Common myeloid progenitor, CD34-positive (primary cell): Measurements from ENCODE around the gene CHRM1.

Experiments
- CTCF ChIA-PET: fragments of 350-600 bp; sonication (Branson Sonifier 250); formaldehyde crosslinking; loops from one replicate; lab custom pipeline; 2021; ENCODE audit warnings: antibody characterized with exemption; lab: Charles Lee
- POLR2A ChIA-PET: fragments of 350-600 bp; sonication (Branson Sonifier 250); formaldehyde crosslinking; loops from one replicate; lab custom pipeline; 2021; ENCODE audit warnings: antibody characterized with exemption; lab: Charles Lee
- DNase-seq, 3 donors: peaks; one replicate each; pipeline versions ENCODE4 v3.0.0 to v3.0.0-alpha.2; 2013
- H3K27ac ChIP-seq, 2 experiments: 1 replicate in 1 of 2; 2 replicates in 1 of 2; pipeline ENCODE4 v1.7.0; 2013; ENCODE audit warnings: inconsistent platforms in 2 of 2, low read length in 2 of 2, mild to moderate bottlenecking in 2 of 2, low read depth in 1 of 2, moderate library complexity in 1 of 2; ENCODE audit not compliant: severe bottlenecking in 2 of 2, insufficient read depth in 1 of 2, poor library complexity in 1 of 2
- H3K27me3 ChIP-seq, 5 experiments: replicated peaks in 2 of 5; 1 replicate in 3 of 5; 2 replicates in 2 of 5; pipeline versions ENCODE4 v1.6.1 to v1.7.0; 2013; ENCODE audit warnings: low read length in 4 of 5, mild to moderate bottlenecking in 2 of 5, moderate library complexity in 2 of 5, inconsistent platforms in 1 of 5; ENCODE audit not compliant: insufficient read depth in 5 of 5, control insufficient read depth in 4 of 5
- H3K36me3 ChIP-seq, 4 experiments: 1 replicate in 2 of 4; 2 replicates in 2 of 4; pipeline versions ENCODE4 v1.6.1 to v1.7.0; 2013; ENCODE audit warnings: low read length in 3 of 4, control low read depth in 1 of 4, mild to moderate bottlenecking in 1 of 4; ENCODE audit not compliant: control insufficient read depth in 4 of 4, insufficient read depth in 4 of 4
- H3K4me1 ChIP-seq, 4 experiments: 1 replicate in 3 of 4; 2 replicates in 1 of 4; pipeline versions ENCODE4 v1.6.1 to v1.7.1; 2013; ENCODE audit warnings: low read length in 3 of 4, mild to moderate bottlenecking in 3 of 4, control low read depth in 1 of 4, inconsistent platforms in 1 of 4, moderate library complexity in 1 of 4; ENCODE audit not compliant: control insufficient read depth in 4 of 4, insufficient read depth in 4 of 4; ENCODE audit errors: control extremely low read depth in 1 of 4
- H3K4me3 ChIP-seq, 7 experiments: 1 replicate in 4 of 7; 2 replicates in 3 of 7; pipeline versions ENCODE4 v1.5.1 to v1.7.0; 2013; ENCODE audit warnings: mild to moderate bottlenecking in 7 of 7, low read length in 6 of 7, moderate library complexity in 6 of 7, inconsistent platforms in 2 of 7, low read depth in 2 of 7, control low read depth in 1 of 7; ENCODE audit not compliant: insufficient read depth in 4 of 7, control insufficient read depth in 1 of 7; ENCODE audit errors: extremely low read depth in 1 of 7
- H3K9me3 ChIP-seq, 5 experiments: 1 replicate in 4 of 5; 2 replicates in 1 of 5; pipeline versions ENCODE4 v1.6.1 to v1.7.1; 2013; ENCODE audit warnings: low read length in 4 of 5, mild to moderate bottlenecking in 2 of 5, inconsistent platforms in 1 of 5, low read depth in 1 of 5, moderate library complexity in 1 of 5; ENCODE audit not compliant: control insufficient read depth in 4 of 5, insufficient read depth in 2 of 5; ENCODE audit errors: control extremely low read depth in 1 of 5
- WGBS: methylation state at CpG from one replicate; pipeline ENCODE4 v1.1.5; 2013; ENCODE audit not compliant: insufficient coverage; 5-methylcytosine and 5-hydroxymethylcytosine counted together

Gene CHRM1

GRCh38 chr11:62879235-62879978, 41.8 kb downstream of the CHRM1 start:
- CTCF ChIA-PET, result interaction anchor here (0.9 to 1.5 kb wide), 4 partner anchors 10 to 98 kb away, joined by 3 to 4 read pairs (median 4); no protein-coding TSS in a partner anchor
- H3K27me3 ChIP-seq, result no peaks in the 10 kb centered on the region

GRCh38 chr11:62876712-62877111, 44.5 kb downstream of the CHRM1 start:
- peaks cover 0 to 29% (median 4%) of the 10 kb centered on the region in 4 experiments for H3K36me3 ChIP-seq
- H3K4me3 ChIP-seq, result no peak overlapping the region
- no peak for DNase-seq
- no peaks in the 10 kb centered on the region for H3K27me3 ChIP-seq
- H3K27ac ChIP-seq, result no peak overlapping the region
- 100% methylated on average over 4 of the region's 6 CpGs for whole genome bisulfite sequencing
- no peaks in the 10 kb centered on the region for H3K9me3 ChIP-seq
- peaks cover 2 to 15% (median 12%) of the 10 kb centered on the region in 4 experiments for H3K4me1 ChIP-seq
- ChIA-PET CTCF (interaction anchor here (1.6 kb wide), 1 partner anchor 34 kb away, joined by 3 read pairs; no protein-coding TSS in a partner anchor), POLR2A (no interaction called here)

More at GRCh38 chr11:62879235-62879978, 41.8 kb downstream of the CHRM1 start:
- WGBS, result 90% methylated on average over 6 of the region's 7 CpGs
- POLR2A ChIA-PET, result interaction anchor here (0.6 to 3.0 kb wide), 4 partner anchors 10 to 92 kb away, joined by 3 to 37 read pairs (median 6); partner anchors contain the start of gene TMEM179B
- peaks cover 6 to 51% (median 23%) of the 10 kb centered on the region in 4 experiments for H3K36me3 ChIP-seq
- no peaks in the 10 kb centered on the region for H3K9me3 ChIP-seq
- H3K4me3 ChIP-seq, result peak overlapping the region in 4 of 7 experiments; percentile 86 to 100 (median 96)
- H3K27ac ChIP-seq, result peak overlapping the region in 1 of 2 experiments; percentile 99
- peak in 1 of 3 donors; percentile 42 for DNase-seq
- H3K4me1 ChIP-seq, result peaks cover 15 to 39% (median 31%) of the 10 kb centered on the region in 4 experiments

GRCh38 chr11:62875698-62876478, 45.3 kb downstream of the CHRM1 start:
- H3K4me3 ChIP-seq, result no peak overlapping the region

GRCh38 chr11:62874851-62875250, 46.3 kb downstream of the CHRM1 start:
- no peak overlapping the region for H3K27ac ChIP-seq
- WGBS, result 91% methylated on average over 6 of the region's 7 CpGs
- CTCF ChIA-PET, result interaction anchor here (1.2 to 1.6 kb wide), 4 partner anchors 9 to 145 kb away, joined by 3 to 5 read pairs (median 4); no protein-coding TSS in a partner anchor

More at GRCh38 chr11:62875698-62876478, 45.3 kb downstream of the CHRM1 start:
- ChIA-PET CTCF (interaction anchor here (1.0 to 1.6 kb wide), 6 partner anchors 12 to 146 kb away, joined by 3 to 5 read pairs (median 3); no protein-coding TSS in a partner anchor), POLR2A (interaction anchor here (1.1 kb wide), 1 partner anchor 60 kb away, joined by 3 read pairs; no protein-coding TSS in a partner anchor)
- H3K9me3 ChIP-seq, result no peaks in the 10 kb centered on the region
- peaks cover 0 to 27% (median 4%) of the 10 kb centered on the region in 4 experiments for H3K36me3 ChIP-seq
- H3K4me1 ChIP-seq, result peaks cover 2 to 15% (median 12%) of the 10 kb centered on the region in 4 experiments
- no peak overlapping the region for H3K27ac ChIP-seq
- 94% methylated on average over 6 of the region's 7 CpGs for WGBS
- peak in 1 of 3 donors; percentile 32 for DNase-seq
- H3K27me3 ChIP-seq, result no peaks in the 10 kb centered on the region

GRCh38 chr11:62865635-62866034, 55.5 kb downstream of the CHRM1 start:
- no peak for DNase-seq
- H3K9me3 ChIP-seq, result no peaks in the 10 kb centered on the region
- no peak overlapping the region for H3K4me3 ChIP-seq
- H3K27ac ChIP-seq, result no peak overlapping the region
- peaks cover 0 to 17% (median 2%) of the 10 kb centered on the region in 4 experiments for H3K4me1 ChIP-seq
- peaks cover 0 to 13% (median 0%) of the 10 kb centered on the region in 4 experiments for H3K36me3 ChIP-seq
- H3K27me3 ChIP-seq, result no peaks in the 10 kb centered on the region
- POLR2A ChIA-PET, result interaction anchor here (0.6 kb wide), 2 partner anchors 15 to 49 kb away, joined by 5 read pairs; partner anchors contain the start of gene SLC3A2
- CTCF ChIA-PET, result interaction anchor here (0.6 to 3.4 kb wide), 7 partner anchors 9 to 1367 kb away, joined by 3 to 12 read pairs (median 4); partner anchors contain the start of gene SLC3A2
- 98% methylated on average over 5 of the region's 6 CpGs for WGBS

More at GRCh38 chr11:62874851-62875250, 46.3 kb downstream of the CHRM1 start:
- H3K4me1 ChIP-seq, result peaks cover 2 to 8% (median 5%) of the 10 kb centered on the region in 4 experiments
- no peak for DNase-seq
- POLR2A ChIA-PET, result interaction anchor here (0.6 to 1.1 kb wide), 2 partner anchors 25 to 59 kb away, joined by 3 read pairs; no protein-coding TSS in a partner anchor
- peaks cover 0 to 27% (median 4%) of the 10 kb centered on the region in 4 experiments for H3K36me3 ChIP-seq
- no peaks in the 10 kb centered on the region for H3K27me3 ChIP-seq
- no peak overlapping the region for H3K4me3 ChIP-seq
- no peaks in the 10 kb centered on the region for H3K9me3 ChIP-seq

GRCh38 chr11:62863687-62864335, 57.4 kb downstream of the CHRM1 start:
- ChIA-PET CTCF (interaction anchor here (0.8 to 4.5 kb wide), 13 partner anchors 9 to 271 kb away, joined by 3 to 54 read pairs (median 4); partner anchors contain the start of genes SLC3A2, TAF6L, TMEM179B and ZBTB3), POLR2A (interaction anchor here (1.2 to 4.6 kb wide), 2 partner anchors 10 to 23 kb away, joined by 3 to 26 read pairs; no protein-coding TSS in a partner anchor)
- no peak for DNase-seq
- H3K36me3 ChIP-seq, result peaks cover 0 to 15% (median 0%) of the 10 kb centered on the region in 4 experiments
- WGBS, result 95% methylated on average over 2 of the region's 4 CpGs
- no peaks in the 10 kb centered on the region for H3K9me3 ChIP-seq
- no peak overlapping the region for H3K4me3 ChIP-seq
- no peaks in the 10 kb centered on the region for H3K27me3 ChIP-seq
- no peak overlapping the region for H3K27ac ChIP-seq
- peaks cover 0 to 25% (median 2%) of the 10 kb centered on the region in 4 experiments for H3K4me1 ChIP-seq
